ENCODE measurements around the gene PPP1R26.

PPP1R26 gene

DNA sequence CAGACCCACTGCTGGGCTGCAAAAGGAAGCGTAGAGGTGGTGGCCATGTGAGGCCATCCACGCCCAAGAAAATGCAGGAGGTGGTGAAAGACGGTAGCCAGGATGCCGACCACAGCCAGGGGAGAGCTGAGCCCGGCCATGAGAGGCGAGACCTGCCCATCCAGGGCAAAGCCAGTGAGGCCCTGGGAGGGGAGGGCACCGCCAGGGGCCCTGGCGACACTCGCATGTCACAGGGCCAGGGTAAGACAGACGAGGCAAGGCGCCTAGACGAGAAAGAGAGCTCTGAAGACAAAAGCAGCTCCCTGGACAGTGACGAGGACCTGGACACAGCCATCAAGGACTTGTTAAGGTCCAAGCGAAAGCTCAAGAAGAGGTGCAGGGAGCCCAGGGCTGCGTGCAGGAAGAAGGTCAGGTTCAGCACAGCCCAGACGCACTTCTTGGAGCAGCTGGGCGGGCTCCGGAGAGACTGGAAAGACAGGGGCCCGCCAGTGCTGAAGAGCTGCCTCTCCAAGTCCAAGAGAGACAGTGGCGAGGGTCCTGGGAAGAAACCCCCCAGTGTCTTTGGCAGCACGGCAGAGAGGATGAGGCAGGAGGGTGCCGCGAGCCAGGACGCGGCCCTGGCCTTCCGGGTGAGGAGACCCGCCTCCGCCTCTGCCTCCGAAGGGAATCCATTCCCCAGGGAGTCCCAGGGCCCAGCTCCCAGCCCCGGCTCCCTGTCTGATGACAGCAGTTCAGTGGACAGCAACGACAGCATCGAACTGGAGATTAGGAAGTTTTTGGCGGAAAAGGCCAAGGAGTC, 6.9 kb downstream of the PPP1R26 start:
- DNase-seq (ENCODE audit: low read depth in 2 of 2), result no peak
- H3K4me3 ChIP-seq (replicated peaks in 1 of 2; ENCODE audit: low read depth in 2 of 2, low read length in 2 of 2), result no peak overlapping the region
- TF ChIP-seq, protein P1, sequence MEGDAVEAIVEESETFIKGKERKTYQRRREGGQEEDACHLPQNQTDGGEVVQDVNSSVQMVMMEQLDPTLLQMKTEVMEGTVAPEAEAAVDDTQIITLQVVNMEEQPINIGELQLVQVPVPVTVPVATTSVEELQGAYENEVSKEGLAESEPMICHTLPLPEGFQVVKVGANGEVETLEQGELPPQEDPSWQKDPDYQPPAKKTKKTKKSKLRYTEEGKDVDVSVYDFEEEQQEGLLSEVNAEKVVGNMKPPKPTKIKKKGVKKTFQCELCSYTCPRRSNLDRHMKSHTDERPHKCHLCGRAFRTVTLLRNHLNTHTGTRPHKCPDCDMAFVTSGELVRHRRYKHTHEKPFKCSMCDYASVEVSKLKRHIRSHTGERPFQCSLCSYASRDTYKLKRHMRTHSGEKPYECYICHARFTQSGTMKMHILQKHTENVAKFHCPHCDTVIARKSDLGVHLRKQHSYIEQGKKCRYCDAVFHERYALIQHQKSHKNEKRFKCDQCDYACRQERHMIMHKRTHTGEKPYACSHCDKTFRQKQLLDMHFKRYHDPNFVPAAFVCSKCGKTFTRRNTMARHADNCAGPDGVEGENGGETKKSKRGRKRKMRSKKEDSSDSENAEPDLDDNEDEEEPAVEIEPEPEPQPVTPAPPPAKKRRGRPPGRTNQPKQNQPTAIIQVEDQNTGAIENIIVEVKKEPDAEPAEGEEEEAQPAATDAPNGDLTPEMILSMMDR (IDR thresholded peaks at IDR 0.05; ENCODE audit: low read depth, low read length), result no peak

DNA sequence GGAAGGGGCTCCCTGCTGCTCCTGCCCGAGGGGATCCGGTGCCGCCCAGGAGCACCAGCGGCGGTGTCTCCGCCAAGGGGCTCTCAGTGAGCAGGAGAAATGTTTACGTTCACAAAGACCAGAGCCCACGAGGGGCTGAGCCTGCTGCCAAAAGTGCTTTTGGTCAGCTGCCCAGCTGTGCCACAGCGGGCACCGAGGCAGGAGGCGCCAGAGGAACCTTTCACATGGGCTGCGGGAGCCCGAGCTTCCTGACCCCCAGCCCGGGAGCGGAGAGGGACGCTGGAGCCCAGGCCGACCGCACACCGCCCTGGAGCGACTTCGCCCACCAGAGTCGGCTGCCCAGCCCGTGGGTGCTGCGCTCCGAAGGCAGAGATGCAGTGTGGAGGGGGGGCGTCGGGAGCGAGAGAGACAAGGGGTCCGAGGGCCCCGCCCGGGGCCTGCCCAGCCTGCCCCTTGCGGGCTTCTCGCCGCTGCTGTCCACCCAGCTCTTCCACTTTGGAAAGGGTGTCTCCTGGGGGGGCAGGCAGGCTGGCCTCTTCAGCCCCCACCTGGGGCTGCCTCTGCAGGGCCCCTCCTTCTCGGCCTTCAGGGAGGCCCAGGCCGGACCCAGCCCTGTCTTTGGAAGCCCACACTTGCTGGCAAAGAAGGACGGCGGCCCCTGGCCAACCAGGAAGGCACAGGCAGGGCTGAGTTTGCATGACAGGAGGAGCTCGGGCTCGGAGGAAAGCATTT, 7.9 kb downstream of the PPP1R26 start:
- TF ChIP-seq, protein P1 (IDR thresholded peaks at IDR 0.05; ENCODE audit: low read depth, low read length), result no peak
- DNase-seq (ENCODE audit: low read depth in 2 of 2), result no peak
- H3K4me3 ChIP-seq (replicated peaks in 1 of 2; ENCODE audit: low read depth in 2 of 2, low read length in 2 of 2), result no peak overlapping the region

DNA sequence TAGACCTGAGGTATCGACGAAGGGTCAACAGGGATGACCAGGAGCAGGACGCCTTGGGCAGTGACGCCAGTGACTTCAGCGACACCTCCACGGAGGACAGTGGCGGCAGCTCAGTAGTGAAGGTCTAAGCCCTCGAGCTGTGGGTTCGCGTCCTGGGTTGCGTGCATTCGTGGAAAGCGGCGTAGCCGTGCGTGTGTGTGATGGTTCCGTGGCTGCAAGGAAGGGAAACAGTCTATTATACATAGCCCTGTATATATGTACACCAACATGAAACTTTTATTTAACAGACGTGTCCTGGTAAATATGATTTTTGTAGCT, 8.4 kb downstream of the PPP1R26 start:
- no peak overlapping the region for H3K4me3 ChIP-seq (replicated peaks in 1 of 2; ENCODE audit: low read depth in 2 of 2, low read length in 2 of 2)
- TF ChIP-seq, protein P1 (IDR thresholded peaks at IDR 0.05; ENCODE audit: low read depth, low read length), result no peak
- DNase-seq (ENCODE audit: low read depth in 2 of 2), result no peak

DNA sequence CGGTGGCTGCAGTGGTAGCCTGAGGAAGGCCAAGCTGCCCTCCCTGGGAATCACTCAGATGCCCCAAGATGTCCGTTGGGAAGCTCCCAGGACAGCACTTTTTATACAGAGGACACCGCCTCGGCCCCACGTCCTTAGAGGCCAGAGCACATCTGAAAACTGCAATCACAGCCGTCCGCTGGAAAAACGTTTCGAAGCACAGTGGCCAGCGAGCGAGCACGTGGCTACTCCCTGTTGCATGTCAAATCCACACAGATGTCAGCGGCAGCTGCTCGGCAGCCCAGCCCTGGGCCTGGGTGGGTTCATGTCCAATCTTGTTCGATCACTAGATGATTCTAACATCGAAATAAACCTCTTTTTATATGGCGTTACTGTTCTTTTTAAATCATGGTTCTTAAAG, 8.9 kb downstream of the PPP1R26 start:
- no peak overlapping the region for H3K4me3 ChIP-seq (replicated peaks in 1 of 2; ENCODE audit: low read depth in 2 of 2, low read length in 2 of 2)
- no peak for DNase-seq (ENCODE audit: low read depth in 2 of 2)
- TF ChIP-seq, protein P1 (IDR thresholded peaks at IDR 0.05; ENCODE audit: low read depth, low read length), result no peak

DNA sequence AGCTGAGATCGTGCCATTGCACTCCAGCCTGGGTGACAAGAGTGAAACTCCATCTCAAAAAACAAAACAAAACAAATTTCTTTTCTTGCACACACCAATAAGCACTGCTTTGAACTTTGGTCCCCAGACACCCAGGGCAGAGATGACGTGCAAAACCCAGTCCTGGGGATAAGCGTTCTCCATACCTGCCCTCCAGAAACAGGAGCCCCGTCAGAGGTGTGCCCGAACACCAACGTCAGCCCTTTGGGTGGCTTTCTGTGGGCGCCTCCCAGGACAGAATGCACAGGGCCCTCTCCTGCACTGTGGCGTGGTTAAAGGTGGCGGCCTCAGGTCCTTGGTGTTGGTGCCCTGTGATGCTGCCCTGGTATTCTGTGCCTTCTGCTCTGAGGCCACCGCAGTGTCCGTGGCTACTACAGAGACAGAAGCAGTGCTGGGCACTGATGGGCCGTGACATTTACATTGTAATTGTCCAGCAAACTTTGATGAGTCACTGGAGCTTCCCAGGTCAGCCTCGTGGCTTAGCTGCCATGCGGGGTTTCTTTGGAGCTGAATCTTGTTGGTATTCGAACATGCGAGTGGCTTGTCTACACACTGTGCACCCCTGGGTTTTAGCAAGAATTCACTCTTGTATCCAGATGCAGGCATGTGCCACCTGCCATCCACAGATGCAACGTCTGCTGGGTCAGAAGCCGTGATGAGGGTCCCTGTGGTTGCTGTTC, 9.8 kb downstream of the PPP1R26 start:
- TF ChIP-seq, protein P1 (IDR thresholded peaks at IDR 0.05; ENCODE audit: low read depth, low read length), result no peak

DNA sequence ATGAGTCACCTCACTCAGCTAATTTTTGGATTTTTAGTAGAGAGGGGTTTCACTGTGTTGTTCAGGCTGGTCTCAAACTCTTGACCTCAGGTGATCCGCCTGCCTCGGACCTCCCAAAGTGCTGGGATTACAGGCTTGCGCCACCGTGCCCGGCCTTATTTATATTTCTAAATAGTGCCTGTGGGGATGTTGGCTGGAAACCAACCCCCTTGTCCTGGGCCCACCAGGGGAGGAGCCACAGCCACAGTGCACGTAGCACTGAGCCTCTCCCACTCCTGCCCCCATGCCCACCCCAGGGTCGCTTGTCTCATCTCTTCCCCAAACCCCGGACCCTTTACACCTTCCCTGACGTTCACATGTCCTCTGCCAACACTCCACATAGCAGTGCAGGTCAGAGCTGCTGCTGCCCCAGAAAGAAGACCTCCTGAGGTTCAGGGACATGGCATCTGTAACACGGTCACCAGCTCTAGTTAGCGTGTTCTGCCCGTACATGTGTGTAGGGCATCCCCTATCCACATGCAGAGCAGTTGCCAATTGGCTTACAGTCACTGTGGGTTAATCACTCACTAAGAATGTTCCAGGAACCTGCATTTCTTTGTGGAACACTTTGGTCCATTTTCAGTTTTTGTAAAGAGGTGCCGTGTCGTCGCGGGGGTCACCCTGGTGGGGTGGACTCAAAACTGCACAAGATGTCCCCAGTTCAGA, 10.7 kb downstream of the PPP1R26 start:
- TF ChIP-seq, protein P1 (IDR thresholded peaks at IDR 0.05; ENCODE audit: low read depth, low read length), result no peak
- no peak for DNase-seq (ENCODE audit: low read depth in 2 of 2)
- H3K4me3 ChIP-seq (replicated peaks in 1 of 2; ENCODE audit: low read depth in 2 of 2, low read length in 2 of 2), result no peak overlapping the region

More for the DNA sequence above, 9.8 kb downstream of the PPP1R26 start:
- no peak overlapping the region for H3K4me3 ChIP-seq (replicated peaks in 1 of 2; ENCODE audit: low read depth in 2 of 2, low read length in 2 of 2)
- DNase-seq (ENCODE audit: low read depth in 2 of 2), result no peak

Measured in cardiac fibroblast (primary cell).